Non-pigmented ciliary epithelial cell (primary cell): ENCODE data around the gene ZG16.
"Not testable (repeated sequence)": the region's sequence is repeated elsewhere in the genome, so short reads cannot be mapped to it uniquely, and the experiment has no call there.

Experiments used
- DNase-seq: peaks from one replicate; pipeline ENCODE4 v3.0.0-alpha.2; 2010; ENCODE audit warnings: low read depth

The ZG16 gene, protein sequence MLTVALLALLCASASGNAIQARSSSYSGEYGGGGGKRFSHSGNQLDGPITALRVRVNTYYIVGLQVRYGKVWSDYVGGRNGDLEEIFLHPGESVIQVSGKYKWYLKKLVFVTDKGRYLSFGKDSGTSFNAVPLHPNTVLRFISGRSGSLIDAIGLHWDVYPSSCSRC

DNA sequence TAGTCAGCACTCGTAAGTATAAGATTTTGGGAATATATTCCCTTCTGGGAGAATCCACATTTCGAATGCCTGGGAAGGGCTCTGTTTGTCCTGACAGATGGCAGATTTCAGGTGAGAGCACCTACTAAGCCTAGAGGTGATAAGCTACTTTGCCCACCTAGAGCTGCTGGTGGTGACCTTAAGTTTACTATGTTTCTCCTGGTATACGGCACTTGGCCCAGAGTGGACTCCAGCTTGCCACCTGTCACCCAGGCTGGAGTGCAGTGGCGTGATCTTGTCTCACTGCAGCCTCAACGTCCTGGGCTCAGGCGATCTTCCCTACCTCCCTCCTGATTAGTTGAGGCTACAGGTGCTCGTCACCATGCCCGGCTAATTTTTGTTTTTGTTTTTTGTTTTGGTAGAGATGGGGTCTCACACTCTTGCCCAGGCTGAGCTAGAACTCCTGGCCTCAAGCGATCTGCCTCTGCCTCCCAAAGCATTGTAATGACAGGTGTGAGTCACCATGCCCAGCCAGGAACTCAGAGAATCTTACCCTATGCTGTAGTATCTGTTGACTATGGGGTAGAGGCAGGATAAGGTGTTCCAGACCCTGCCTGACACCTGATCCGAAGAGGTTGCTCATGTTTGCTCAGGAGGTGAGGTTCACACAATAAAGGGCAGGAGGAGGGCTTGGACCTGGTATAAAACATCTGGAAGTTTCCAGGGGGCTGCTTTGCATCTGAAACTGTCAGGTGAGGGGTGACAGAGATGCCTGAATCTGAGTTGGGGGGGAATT, at the start of gene ZG16:
TSS of gene ZG16 (plus strand) at position 681 of the 775 bp plus-strand sequence. CDS start 1,011 bp downstream, outside the sequence.
- DNase-seq = no peak

DNA sequence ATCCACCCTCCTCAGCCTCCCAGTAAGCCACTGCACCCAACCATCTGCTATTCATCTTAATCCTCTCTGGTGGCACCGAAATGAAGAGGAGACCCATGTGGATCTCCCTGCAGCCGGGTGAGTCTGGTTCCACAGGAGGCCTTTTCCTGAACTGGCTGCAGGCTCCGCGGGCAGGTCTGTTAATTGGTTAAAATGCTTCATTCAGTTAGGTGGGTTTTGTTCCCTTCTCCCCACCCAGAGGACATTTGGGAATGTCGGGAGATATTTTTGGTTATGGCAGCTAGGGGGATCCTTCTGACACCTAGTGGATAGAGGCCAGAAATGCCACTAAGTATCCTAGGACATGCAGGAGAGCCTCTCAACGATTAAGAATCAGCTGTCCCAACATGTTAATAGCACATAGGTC, 48.9 kb upstream of the ZG16 start:
- peak; percentile 4 for DNase-seq

- no peak for DNase-seq
These were observed 47.4 kb upstream of the ZG16 start for GRCh38 chr16:29730649-29731048.

- DNase-seq = not testable (repeated sequence)
These were observed 46.1 kb upstream of the ZG16 start for GRCh38 chr16:29731768-29732601.

- no peak for DNase-seq
These were observed 43.3 kb upstream of the ZG16 start for GRCh38 chr16:29734786-29735185.

GRCh38 chr16:29736112-29736511, 41.9 kb upstream of the ZG16 start:
- DNase-seq = no peak

GRCh38 chr16:29736764-29737163, 41.3 kb upstream of the ZG16 start:
- no peak for DNase-seq

DNA sequence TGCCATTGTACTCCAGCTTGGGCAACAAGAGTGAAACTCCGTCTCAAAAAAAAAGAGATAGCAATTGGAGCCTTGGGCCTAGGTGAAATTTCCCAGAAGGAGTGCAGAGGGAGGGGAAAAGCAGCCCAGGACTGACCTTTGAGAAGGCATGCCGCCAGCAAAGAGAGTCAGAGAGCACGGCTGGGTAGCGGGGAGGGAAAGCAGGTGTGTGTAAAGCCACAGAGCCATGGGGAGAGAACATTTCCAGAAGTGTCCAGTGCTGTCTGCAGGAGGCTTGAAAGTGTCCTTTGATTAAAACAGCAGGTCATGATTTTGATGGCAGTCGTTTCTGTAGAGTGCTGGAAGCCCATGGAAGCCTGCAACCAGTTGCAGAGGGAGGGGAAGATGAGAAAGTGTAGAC, 40.3 kb upstream of the ZG16 start:
- DNase-seq = no peak

GRCh38 chr16:29738514-29738913, 39.5 kb upstream of the ZG16 start:
- no peak for DNase-seq

DNA sequence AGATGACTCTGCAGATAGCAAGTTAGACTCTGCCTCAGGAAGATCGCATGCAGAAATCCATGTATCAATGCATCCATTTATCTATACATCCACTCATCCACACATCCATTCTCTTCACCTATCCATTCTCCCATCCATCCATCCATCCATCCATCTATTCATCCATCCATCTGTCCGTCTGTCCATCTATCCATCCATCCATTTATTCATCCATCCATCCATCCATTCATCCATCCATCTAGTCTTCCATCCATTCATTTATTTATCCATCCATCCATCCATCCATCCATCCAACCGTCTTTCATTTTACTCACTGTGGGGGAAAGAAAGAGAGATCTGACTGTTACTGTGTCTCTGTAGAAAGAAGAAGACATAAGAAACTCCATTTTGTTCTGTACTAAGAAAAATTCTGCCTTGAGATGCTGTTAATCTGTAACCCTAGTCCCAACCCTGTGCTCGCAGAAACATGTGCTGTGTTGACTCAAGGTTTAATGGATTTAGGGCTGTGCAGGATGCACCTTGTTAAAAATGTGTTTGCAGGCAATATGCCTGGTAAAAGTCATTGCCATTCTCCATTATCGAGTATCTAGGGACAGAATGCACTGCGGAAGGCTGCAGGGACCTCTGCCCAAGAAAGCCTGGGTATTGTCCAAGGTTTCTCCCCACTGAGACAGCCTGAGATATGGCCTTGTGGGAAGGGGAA, 38.0 kb upstream of the ZG16 start:
- not testable (repeated sequence) for DNase-seq

DNA sequence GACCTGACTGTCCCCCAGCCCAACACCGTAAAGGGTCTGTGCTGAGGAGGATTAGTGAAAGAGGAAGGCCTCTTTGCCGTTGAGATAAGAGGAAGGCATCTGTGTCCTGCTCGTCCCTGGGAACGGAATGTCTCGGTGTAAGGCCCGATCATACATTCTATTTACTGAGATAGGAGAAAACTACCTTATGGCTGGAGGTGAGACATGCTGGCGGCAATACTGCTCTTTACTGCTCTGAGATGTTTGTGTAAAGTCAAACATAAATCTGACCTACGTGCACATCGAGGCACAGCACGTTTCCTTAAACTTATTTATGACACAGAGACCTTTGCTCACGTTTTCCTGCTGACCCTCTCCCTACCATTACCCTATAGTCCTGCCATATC, 37.4 kb upstream of the ZG16 start:
- DNase-seq = not testable (repeated sequence)

DNA sequence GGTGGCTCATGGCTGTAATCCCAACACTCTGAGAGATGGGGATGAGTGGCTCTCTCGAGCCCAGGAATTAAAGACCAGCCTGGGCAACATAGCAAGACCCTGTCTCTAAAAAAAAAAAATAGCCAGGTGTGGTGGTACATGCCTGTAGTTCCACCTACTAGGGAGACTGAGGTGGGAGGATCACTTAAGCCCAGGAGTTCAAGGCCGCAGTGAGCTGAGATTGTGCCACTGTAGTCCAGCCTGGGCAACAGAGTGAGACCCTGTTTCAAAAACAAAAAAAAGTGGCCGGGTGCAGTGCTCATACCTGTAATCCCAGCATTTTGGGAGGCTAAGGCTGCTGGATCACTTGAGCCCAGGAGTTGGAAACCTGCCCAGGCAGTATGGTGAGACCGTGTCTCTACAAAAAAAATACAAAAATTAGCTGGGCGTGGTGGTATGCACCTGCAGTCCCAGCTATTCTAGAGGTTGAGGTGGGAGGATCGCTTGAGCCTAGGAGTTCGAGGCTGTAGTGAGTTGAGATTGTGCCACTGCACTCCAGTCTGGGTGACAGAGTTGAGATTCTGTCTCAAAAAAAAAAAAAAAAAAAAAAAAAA, 35.3 kb upstream of the ZG16 start:
- no peak for DNase-seq

DNA sequence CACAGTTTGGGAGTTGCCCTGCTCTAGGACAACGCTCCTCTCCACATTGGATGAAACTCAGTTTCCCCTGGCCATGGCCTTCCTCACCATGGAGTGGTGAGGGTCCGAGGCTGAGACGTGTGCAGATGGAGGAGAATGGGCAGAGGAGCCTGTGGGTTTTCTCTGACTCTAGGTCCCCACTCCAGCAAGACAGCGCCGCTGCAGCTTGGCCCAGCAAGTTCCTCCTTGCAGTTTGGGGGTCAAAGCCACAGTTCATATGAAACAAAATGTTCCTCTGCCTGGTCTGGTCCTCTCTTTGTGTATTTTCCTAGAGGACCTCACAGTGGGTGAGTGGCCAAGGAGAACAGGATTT, 34.6 kb upstream of the ZG16 start:
- DNase-seq = no peak

- no peak for DNase-seq
These were observed 34.1 kb upstream of the ZG16 start for GRCh38 chr16:29743827-29744531.

DNA sequence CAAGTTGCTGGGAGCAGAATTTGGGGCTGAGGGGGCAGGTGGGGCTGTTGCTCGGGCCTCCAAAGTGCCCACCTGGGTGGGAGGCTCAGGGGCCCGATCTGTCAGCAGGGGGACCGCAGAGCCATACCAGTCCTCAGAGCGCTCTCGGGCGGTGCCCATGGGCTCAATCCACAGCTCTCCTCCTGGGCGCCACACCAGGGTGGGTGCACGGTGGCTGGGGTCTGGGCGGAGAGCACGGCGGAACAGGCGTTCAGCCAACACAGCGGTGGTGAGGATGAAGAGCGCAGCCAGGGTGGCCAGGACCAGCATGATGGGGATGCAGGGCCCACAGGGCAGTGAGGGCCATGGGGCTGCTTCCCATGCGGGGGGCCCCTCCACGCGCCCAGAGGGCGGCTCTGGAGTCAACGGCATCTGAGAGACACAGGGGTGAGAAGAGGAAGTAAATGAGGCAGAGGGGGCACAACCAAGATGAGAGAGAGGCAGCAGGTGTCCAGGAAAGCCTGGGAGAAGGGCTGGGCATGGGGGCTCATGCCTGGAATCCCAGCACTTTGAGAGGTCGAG, 33.4 kb upstream of the ZG16 start:
- DNase-seq = no peak

DNA sequence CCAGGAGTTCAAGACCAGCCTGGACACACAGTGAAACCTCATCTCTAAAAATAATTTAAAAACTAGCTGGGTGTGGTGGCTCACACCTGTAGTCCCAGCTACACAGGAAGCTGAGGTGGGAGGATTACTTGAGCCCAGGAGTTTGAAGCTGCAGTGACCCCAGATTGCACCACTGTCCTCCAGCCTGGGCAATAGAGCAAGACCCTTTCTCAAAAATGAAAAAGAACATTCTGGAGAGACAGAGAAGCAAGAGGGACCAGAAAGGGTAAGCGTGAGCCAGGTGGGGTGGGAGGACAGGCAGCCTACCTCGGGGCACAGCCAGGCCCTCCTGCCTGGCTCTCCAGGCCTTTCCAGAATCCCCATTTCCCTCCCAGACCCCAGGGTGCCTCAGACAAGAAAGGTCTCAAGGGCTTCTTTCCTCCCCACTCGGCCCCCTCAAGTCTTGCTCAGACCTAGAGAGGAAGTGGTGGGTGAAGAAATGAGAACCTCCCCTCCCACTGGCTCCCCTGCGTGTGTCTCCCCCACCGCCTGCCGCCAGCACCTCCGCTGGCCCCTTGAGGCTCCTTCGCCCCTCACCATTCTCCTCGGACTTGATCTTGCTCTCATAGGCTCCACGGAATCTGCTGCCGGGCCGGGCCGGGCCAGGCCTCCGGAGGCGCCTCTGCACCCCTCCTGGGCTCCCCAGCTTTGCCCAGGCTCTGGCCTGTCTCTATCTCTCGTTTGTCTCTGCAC, 32.8 kb upstream of the ZG16 start:
- no peak for DNase-seq

DNA sequence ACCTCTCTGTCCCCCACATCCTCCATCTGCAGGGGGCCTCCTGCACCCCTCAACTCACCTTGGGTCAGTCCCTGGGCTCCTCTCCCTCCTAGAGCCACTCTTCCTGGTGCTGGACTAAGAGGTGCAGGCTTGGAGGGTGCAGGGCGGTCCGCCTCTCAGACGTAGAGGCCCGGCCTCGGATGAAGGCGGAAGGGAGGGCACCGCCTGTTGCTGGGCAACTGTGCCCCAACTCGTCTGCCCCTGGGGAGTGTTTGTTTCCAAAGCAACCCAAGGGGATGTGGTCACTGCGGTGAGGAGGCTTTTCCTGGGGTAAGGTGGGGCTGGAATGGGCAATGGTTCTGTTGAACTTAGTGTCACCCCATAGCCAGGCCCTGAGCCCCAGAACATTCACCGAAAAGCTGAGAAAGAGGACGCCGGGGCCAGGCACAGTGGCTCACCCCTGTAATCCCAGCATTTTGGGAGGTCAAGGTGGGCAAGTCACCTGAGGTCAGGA, 32.2 kb upstream of the ZG16 start, which contains the start of gene C16orf54:
TSS of gene C16orf54 (minus strand) at position 138 of the 493 bp plus-strand sequence. CDS start 1,039 bp downstream, outside the sequence.
- DNase-seq = no peak

- not testable (repeated sequence) for DNase-seq
These were observed 31.5 kb upstream of the ZG16 start for GRCh38 chr16:29746518-29746917.

DNA sequence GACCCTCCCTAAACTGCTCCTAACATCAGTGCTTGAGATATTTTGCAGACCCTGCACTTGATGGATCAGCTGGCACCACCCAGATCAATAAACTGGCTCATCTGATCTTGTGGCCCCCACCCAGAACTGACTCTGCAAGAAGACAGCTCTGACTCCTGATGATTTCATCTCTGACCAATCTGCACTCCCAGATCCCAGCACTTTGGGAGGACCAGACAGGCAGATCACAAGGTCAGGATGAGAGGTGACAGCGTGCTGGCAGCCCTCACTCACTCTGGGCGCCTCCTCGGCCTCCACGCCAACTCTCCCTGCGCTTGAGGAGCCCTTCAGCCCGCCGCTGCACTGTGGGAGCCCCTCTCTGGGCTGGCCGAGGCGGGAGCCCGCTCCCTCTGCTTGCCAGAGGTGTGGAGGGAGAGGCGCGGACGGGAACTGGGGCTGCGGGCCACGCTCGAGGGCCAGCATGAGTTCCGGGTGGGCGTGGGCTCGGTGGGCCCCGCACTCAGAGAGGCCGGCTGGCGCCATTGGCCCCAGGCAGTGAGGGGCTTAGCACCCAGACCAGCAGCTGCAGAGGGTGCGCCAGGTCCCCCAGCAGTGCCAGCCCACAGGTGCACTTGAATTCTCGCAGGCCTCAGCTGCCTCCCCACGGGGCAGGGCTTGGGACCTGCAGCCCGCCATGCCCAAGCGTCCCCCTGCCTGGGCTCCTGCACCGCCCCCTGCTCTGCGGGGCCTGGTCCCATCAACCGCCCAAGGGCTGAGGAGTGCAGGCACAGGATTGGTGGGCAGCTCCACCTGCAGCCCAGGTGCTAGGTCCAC, 29.9 kb upstream of the ZG16 start:
- DNase-seq = no peak
